NCI-H146 (cell line): ENCODE measurements around the gene GDF3.
"Not testable (repeated sequence)": the region's sequence is repeated elsewhere in the genome, so short reads cannot be mapped to it uniquely, and the experiment has no call there.

Source experiments
- DNase-seq: peaks from one replicate; lab custom pipeline; 2025; lab: John Stamatoyannopoulos, UW

The GDF3 gene

GRCh38 chr12:7695566-7696197 lies at the start of gene GDF3:
TSS of gene GDF3 (minus strand) at chr12:7695775. CDS start at chr12:7695728, 47 bp downstream.
- DNase-seq: no peak

- DNase-seq: no peak
These were observed 37.4 kb upstream of the GDF3 start for GRCh38 chr12:7732993-7733392.

- no peak for DNase-seq
These were observed 35.9 kb upstream of the GDF3 start for GRCh38 chr12:7731486-7731885.

GRCh38 chr12:7730984-7731383 lies 35.4 kb upstream of the GDF3 start:
- DNase-seq: not testable (repeated sequence)

GRCh38 chr12:7729746-7730145 lies 34.2 kb upstream of the GDF3 start:
- DNase-seq: no peak

- DNase-seq: no peak
These were observed 28.4 kb upstream of the GDF3 start for GRCh38 chr12:7723926-7724325.

- no peak for DNase-seq
These were observed 24.6 kb upstream of the GDF3 start for GRCh38 chr12:7719946-7720730.

- DNase-seq: no peak
These were observed 20.8 kb upstream of the GDF3 start for GRCh38 chr12:7716381-7716780.

- DNase-seq: no peak
These were observed 17.4 kb upstream of the GDF3 start for GRCh38 chr12:7712841-7713442.

GRCh38 chr12:7711133-7711532 lies 15.6 kb upstream of the GDF3 start, which contains the start of gene DPPA3:
TSS of gene DPPA3 (plus strand) at chr12:7711433. CDS start at chr12:7711571, 138 bp downstream.
- DNase-seq: no peak

- no peak for DNase-seq
These were observed 14.5 kb upstream of the GDF3 start for GRCh38 chr12:7709969-7710675.

- no peak for DNase-seq
These were observed 10.3 kb upstream of the GDF3 start for GRCh38 chr12:7705846-7706245.

- no peak for DNase-seq
These were observed 376 bp downstream of the GDF3 start for GRCh38 chr12:7695237-7695560.

GRCh38 chr12:7694556-7695236 lies 879 bp downstream of the GDF3 start:
- DNase-seq: no peak

- DNase-seq: no peak
These were observed 1.8 kb downstream of the GDF3 start for GRCh38 chr12:7693793-7694192.

GRCh38 chr12:7681535-7681934 lies 14.0 kb downstream of the GDF3 start:
- no peak for DNase-seq

- no peak for DNase-seq
These were observed 16.1 kb downstream of the GDF3 start for GRCh38 chr12:7679251-7680045.

- DNase-seq: no peak
These were observed 16.8 kb downstream of the GDF3 start for GRCh38 chr12:7678744-7679143.

- peak; percentile 10 for DNase-seq
These were observed 18.1 kb downstream of the GDF3 start for GRCh38 chr12:7677432-7677888.

- DNase-seq: not testable (repeated sequence)
These were observed 20.1 kb downstream of the GDF3 start for GRCh38 chr12:7675455-7675854.

GRCh38 chr12:7668171-7668570 lies 27.4 kb downstream of the GDF3 start:
- no peak for DNase-seq
